Tibial nerve (tissue), 4 donors: Measurements from ENCODE around the gene TNNC1. TPM values are rescaled to one million over a fixed set of nuclear protein-coding genes. Genes with fewer than 3 reads are reported as not detected.

ENCODE experiments used
- DNase-seq, 2 donors: peaks; one replicate each; pipeline ENCODE4 v3.0.0-alpha.2; 2019; ENCODE audit warnings: low spot score in 2 of 2
- H3K27ac ChIP-seq, 4 donors: fragments of 200-600 bp; sonication (generic) in 3 of 4; one replicate each; pipeline ENCODE4 v1.5.1; 2017 to 2019; ENCODE audit warnings: mild to moderate bottlenecking in 1 of 4
- H3K27me3 ChIP-seq, 2 donors: fragments of 200-600 bp; sonication (generic) in 1 of 2; one replicate each; pipeline versions ENCODE4 v1.5.1 to v1.6.0; 2017 to 2019
- H3K36me3 ChIP-seq, 3 donors: fragments of 200-600 bp; sonication (generic); one replicate each; pipeline ENCODE4 v1.5.1; 2018 to 2019
- H3K4me1 ChIP-seq, 4 donors: fragments of 200-600 bp; sonication (generic) in 3 of 4; one replicate each; pipeline ENCODE4 v1.5.1; 2017 to 2019
- H3K4me3 ChIP-seq, 4 donors: fragments of 200-600 bp; sonication (generic) in 3 of 4; one replicate each; pipeline ENCODE4 v1.5.1; 2017 to 2019; ENCODE audit warnings: mild to moderate bottlenecking in 1 of 4, moderate library complexity in 1 of 4
- H3K9me3 ChIP-seq, 4 donors: fragments of 200-600 bp; sonication (generic) in 3 of 4; one replicate each; pipeline ENCODE4 v1.5.1; 2017 to 2019
- CTCF ChIP-seq, 5 experiments: fragments of 200-600 bp in 3 of 5; fragments of 450-650 bp in 2 of 5; sonication (generic) in 3 of 5; IDR thresholded peaks; one replicate each; pipeline ENCODE4 v1.5.1; 2016 to 2019; ENCODE audit warnings: antibody characterized with exemption in 5 of 5, mild to moderate bottlenecking in 3 of 5, moderate library complexity in 2 of 5
- EP300 ChIP-seq, 2 donors: sonication (generic); formaldehyde crosslinking; IDR thresholded peaks; one replicate each; pipeline ENCODE4 v1.6.1; 2017; ENCODE audit warnings: antibody characterized with exemption in 2 of 2, mild to moderate bottlenecking in 1 of 2
- POLR2A ChIP-seq, 2 donors: fragments of 450-650 bp; IDR thresholded peaks; one replicate each; pipeline ENCODE4 v1.6.1; 2017; ENCODE audit warnings: antibody characterized with exemption in 2 of 2, mild to moderate bottlenecking in 2 of 2, moderate library complexity in 2 of 2
- WGBS, 2 donors: methylation state at CpG; one replicate each; pipeline ENCODE4 v1.1.5; 2018; 5-methylcytosine and 5-hydroxymethylcytosine counted together
- total RNA-seq, 4 donors: library from RNA; depleted of rRNA; stranded (reverse); fragments of >200 nt; gene quantifications; one replicate each; pipeline ENCODE4 v1.1.0, GENCODE V29; 2016

TNNC1 gene
- total RNA-seq, 4 donors from 2014 or later, result 235 to 624 (median 535) TPM

DNA sequence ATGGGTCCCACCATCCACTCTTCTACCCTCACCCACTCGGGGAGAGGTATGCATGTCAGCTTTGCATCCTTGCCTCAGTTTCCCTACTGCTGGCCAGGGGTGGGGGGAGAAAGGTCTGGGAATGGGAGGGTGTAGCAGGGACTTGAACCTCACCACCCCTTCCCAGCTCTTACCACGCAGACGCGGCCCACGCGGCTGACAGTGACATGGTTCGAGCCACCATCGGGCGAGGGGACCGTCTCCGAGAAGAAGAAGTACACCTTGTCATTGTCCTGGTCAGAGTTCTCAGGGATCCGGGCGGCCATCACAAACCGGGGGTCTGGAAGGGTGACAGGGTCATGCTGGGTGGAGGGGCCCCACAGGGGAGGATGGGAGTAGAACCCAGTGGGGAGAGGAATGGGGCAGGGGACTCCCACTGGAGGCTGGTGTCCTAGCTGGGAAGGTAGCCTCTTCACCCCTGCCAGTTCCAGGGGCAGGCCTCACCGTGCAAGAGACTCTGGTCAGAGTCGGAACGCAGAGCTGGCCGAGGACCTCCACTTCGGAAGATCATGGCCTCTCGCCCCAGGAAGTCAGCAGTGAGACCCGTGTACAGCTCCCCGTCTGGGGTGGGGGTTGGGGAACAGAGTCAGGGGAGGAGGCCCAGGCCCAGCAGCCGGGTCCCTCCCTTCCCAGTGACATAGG, 12.6 kb downstream of the TNNC1 start:
- 80 to 83% methylated on average over 19 to 21 of the region's 23 CpGs for WGBS, 2 donors
- Histone ChIP-seq H3K4me3 (no peak overlapping the region), H3K27ac (peak overlapping the region in 2 of 4 donors; percentile 10 to 69), H3K36me3 (peaks cover 0 to 35% (median 0%) of the 10 kb centered on the region in 3 donors), H3K9me3 (no peaks in the 10 kb centered on the region), H3K27me3 (no peaks in the 10 kb centered on the region), H3K4me1 (peaks cover 0 to 37% (median 9%) of the 10 kb centered on the region in 4 donors)
- DNase-seq, result no peak
- no peak for TF ChIP-seq CTCF (IDR thresholded peaks at IDR 0.05)

DNA sequence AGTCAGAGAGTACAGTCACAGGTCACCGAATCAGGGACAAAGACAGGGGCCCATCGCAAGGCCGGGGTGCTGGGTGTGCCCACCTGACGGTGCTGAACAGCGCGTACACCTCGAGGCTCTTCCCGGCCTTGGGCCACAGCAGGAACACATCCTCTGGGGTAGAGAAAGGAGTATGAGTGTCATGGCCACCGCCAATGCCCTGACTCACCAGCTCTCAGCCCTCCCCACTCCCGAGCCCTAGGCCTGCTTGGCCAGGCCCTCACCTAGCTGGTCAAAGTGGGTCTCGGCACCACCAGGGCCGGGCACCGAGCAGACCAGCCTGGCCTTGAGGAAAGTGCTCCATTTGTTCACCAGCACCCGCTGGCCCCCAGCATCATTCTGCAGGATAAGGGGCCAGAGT, 13.2 kb downstream of the TNNC1 start:
- no peaks in the 10 kb centered on the region for H3K9me3 ChIP-seq
- TF ChIP-seq POLR2A (IDR thresholded peaks at IDR 0.05) (no peak), EP300 (IDR thresholded peaks at IDR 0.05) (no peak), CTCF (IDR thresholded peaks at IDR 0.05) (no peak)
- H3K27ac ChIP-seq, result peak overlapping the region in 1 of 4 donors; percentile 69
- DNase-seq, result no peak
- peaks cover 0 to 40% (median 9%) of the 10 kb centered on the region in 4 donors for H3K4me1 ChIP-seq
- H3K4me3 ChIP-seq, result no peak overlapping the region
- H3K36me3 ChIP-seq, result peaks cover 0 to 35% (median 0%) of the 10 kb centered on the region in 3 donors
- H3K27me3 ChIP-seq, result no peaks in the 10 kb centered on the region
- WGBS, 2 donors, result 89 to 95% methylated on average over 10 to 13 of the region's 14 CpGs

DNA sequence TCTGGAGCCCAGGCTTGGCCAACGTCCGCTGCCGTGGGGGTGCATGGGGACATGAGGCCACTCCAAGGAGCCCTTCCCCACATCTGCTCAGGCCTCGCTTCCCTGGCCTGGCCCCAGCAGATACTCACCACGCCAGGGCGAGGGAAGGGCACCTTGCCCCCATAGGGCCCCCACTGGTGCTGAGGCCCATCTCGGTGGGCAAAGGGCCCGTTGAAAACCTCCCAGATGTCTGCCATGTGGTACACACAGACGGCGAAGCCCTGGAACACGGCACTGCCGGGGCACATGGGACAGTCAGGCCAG, 13.6 kb downstream of the TNNC1 start:
- H3K4me3 ChIP-seq, result no peak overlapping the region
- H3K36me3 ChIP-seq, result peaks cover 0 to 35% (median 0%) of the 10 kb centered on the region in 3 donors
- H3K4me1 ChIP-seq, result peaks cover 0 to 42% (median 8%) of the 10 kb centered on the region in 4 donors
- TF ChIP-seq CTCF (IDR thresholded peaks at IDR 0.05) (no peak), EP300 (IDR thresholded peaks at IDR 0.05) (no peak), POLR2A (IDR thresholded peaks at IDR 0.05) (no peak)
- no peak for DNase-seq
- 84 to 85% methylated on average over 10 to 12 of the region's 12 CpGs for WGBS, 2 donors
- H3K27ac ChIP-seq, result peak overlapping the region in 1 of 4 donors; percentile 69
- H3K9me3 ChIP-seq, result no peaks in the 10 kb centered on the region
- no peaks in the 10 kb centered on the region for H3K27me3 ChIP-seq

DNA sequence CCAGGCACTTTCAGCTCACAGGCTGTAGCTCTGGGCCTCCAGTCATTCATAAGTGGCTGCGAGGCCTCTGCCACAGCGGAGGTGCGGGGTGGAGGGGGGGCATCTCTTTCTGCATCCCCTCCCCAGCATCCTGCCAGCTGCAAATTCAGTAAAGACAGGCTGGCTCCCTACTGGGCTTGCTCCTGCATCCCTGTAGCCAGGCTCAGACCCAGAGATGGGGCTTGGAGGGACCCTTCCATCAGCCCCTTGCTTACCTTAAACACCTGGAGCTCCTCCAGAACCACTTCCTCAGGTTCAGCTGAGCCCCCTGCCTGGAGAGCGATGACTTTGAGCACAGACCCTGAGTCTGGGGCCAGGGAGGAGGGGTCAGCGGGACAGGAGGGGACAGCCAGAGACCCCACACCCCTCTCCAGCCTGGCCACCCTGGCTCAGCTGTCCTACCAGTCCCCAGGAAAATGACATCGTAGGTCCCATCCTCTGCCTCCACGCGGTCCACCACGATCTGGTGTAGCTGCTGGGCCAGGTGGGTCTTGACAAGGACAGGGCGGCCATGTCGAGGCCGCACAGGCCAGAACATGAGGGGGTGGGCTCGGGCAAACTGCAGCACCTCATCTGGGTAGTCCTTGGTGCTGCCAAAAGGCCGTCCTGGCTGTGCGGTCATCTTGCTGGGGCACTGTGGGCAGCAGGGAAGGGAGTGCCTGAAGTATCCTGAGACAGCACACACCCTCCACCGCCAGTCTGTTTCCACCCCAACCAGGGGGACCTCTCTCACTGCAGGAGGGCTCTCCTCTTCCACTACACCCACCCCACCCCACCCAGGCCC, 14.2 kb downstream of the TNNC1 start:
- no peak overlapping the region for H3K4me3 ChIP-seq
- H3K9me3 ChIP-seq, result no peaks in the 10 kb centered on the region
- 89 to 95% methylated on average over 8 to 16 of the region's 16 CpGs for WGBS, 2 donors
- H3K27ac ChIP-seq, result no peak overlapping the region
- H3K4me1 ChIP-seq, result peaks cover 0 to 42% (median 9%) of the 10 kb centered on the region in 4 donors
- H3K27me3 ChIP-seq, result no peaks in the 10 kb centered on the region
- no peak for DNase-seq
- TF ChIP-seq CTCF (IDR thresholded peaks at IDR 0.05) (no peak), EP300 (IDR thresholded peaks at IDR 0.05) (no peak), POLR2A (IDR thresholded peaks at IDR 0.05) (no peak)
- peaks cover 0 to 35% (median 0%) of the 10 kb centered on the region in 3 donors for H3K36me3 ChIP-seq
